Measurements from ENCODE around the gene ARMC9. TPM values are rescaled to one million over a fixed set of nuclear protein-coding genes. Genes with fewer than 3 reads are reported as not detected.

ARMC9 gene
- total and polyA plus RNA-seq, 11 donors: 0.95 to 4.7 (median 2.4) TPM

DNA sequence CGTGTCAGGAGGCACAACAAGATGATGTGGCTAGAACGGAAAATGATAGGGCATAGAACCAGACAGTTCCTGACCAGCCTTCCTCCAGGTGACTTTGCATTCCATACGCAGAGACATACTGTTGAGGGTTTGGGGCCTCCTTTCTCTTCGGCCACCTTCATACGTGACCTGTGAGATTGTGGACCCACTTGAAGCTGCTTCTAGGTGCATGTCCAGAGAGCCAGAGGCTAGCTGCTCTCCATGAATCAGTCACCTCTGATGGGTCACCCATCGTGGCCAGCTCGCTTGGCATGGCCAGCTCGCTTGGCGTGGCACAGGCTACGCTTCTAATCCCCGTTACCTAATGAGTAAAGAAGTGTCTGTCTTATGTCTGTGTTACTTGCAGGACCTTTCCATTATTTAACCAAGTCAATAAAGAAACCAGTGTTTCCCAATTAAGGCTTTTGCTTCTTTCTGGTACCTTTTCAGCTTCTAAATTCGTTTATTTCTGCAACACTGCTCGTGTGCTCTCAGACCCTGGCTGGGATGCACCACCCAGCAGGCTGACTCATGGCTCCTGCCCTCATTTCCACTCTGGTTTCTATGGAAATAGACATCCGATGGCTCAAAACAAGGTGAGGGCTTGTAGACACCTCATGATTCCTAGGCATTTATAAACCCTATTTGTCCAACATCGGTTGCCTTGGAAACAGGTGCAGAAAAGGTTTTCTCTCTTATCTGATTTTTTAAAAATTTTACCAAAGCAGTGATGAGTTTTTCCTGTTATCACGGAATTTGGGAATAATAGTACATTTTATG is 110.4 kb downstream of the ARMC9 start:
- no peak for DNase-seq

GRCh38 chr2:231312066-231312465 is 113.6 kb downstream of the ARMC9 start:
- H3K9me3 ChIP-seq: peaks cover 0 to 18% (median 0%) of the 10 kb centered on the region in 12 donors
- 88 to 94% (median 93%) methylated on average over 5 of the region's 5 CpGs for WGBS, 4 donors
- no peak overlapping the region for H3K4me3 ChIP-seq
- no peak for ATAC-seq
- intact Hi-C loops (cut with DNase I): no loop called here
- no peak for DNase-seq
- no peaks in the 10 kb centered on the region for H3K27me3 ChIP-seq
- H3K4me1 ChIP-seq: peaks cover 0 to 12% (median 0%) of the 10 kb centered on the region in 12 donors
- H3K36me3 ChIP-seq: no peaks in the 10 kb centered on the region
- TF ChIP-seq POLR2A (IDR thresholded peaks at IDR 0.05): no peak
- TF ChIP-seq CTCF (IDR thresholded peaks at IDR 0.05): no peak
- no peak overlapping the region for H3K27ac ChIP-seq

More for the DNA sequence above, 110.4 kb downstream of the ARMC9 start:
- Histone ChIP-seq H3K4me3 (no peak overlapping the region), H3K4me1 (peaks cover 0 to 12% (median 0%) of the 10 kb centered on the region in 12 donors), H3K9me3 (no peaks in the 10 kb centered on the region), H3K27me3 (no peaks in the 10 kb centered on the region), H3K36me3 (no peaks in the 10 kb centered on the region), H3K27ac (no peak overlapping the region)
- intact Hi-C loops (cut with DNase I): no loop called here
- ATAC-seq: peak in 1 of 4 donors; percentile 18
- TF ChIP-seq CTCF (IDR thresholded peaks at IDR 0.05) (no peak), POLR2A (IDR thresholded peaks at IDR 0.05) (no peak)
- WGBS, 4 donors: 90 to 95% (median 93%) methylated on average over 16 of the region's 16 CpGs

GRCh38 chr2:231315896-231316295 is 117.5 kb downstream of the ARMC9 start:
- ATAC-seq: no peak
- Histone ChIP-seq H3K4me3 (no peak overlapping the region), H3K36me3 (no peaks in the 10 kb centered on the region), H3K9me3 (peaks cover 0 to 23% (median 0%) of the 10 kb centered on the region in 12 donors), H3K27ac (no peak overlapping the region), H3K4me1 (peaks cover 0 to 34% (median 23%) of the 10 kb centered on the region in 12 donors), H3K27me3 (no peaks in the 10 kb centered on the region)
- intact Hi-C loops (cut with DNase I): no loop called here
- no peak for DNase-seq
- no peak for TF ChIP-seq CTCF (IDR thresholded peaks at IDR 0.05)
- TF ChIP-seq POLR2A (IDR thresholded peaks at IDR 0.05): no peak
- WGBS, 4 donors: 70 to 82% (median 78%) methylated on average over 3 of the region's 3 CpGs

DNA sequence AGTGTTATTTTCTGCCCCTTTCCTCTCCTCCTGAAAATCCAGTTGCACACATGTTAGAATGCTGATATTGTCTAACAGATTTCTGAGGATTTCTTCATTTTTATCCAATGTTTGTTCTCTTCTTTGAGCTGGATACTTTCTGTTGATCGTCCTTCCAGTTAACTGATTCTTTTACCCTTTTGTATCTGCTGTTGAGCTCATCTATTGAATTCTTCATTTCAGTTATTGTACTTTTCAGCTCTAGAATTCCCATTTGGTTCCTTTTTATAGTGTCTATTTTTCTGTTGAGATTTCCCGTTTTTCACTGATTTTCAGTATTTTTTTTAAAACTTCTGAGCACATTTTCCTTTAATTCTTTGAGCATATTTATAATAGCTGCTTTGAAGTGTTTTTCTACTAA is 119.1 kb downstream of the ARMC9 start:
- DNase-seq (no peak), ATAC-seq (no peak)
- Histone ChIP-seq H3K9me3 (peaks cover 0 to 23% (median 0%) of the 10 kb centered on the region in 12 donors), H3K4me3 (no peak overlapping the region), H3K27me3 (no peaks in the 10 kb centered on the region), H3K4me1 (peaks cover 0 to 43% (median 25%) of the 10 kb centered on the region in 12 donors), H3K27ac (peak overlapping the region in 6 of 12 donors; percentile 60 to 88 (median 75)), H3K36me3 (no peaks in the 10 kb centered on the region)
- TF ChIP-seq CTCF (IDR thresholded peaks at IDR 0.05) (no peak), POLR2A (IDR thresholded peaks at IDR 0.05) (no peak)
- intact Hi-C loops (cut with DNase I): no loop called here
- 93 to 94% (median 94%) methylated on average over 2 of the region's 2 CpGs for WGBS, 4 donors

Data from heart left ventricle (tissue), 16 donors.